ENCODE results near the gene SIL1. TPM values are rescaled to one million over a fixed set of nuclear protein-coding genes. Genes with fewer than 3 reads are reported as not detected.

Gene SIL1
- total and polyA plus RNA-seq, 2 of the 13 experiments (the other 11 are each of a cell fraction or from before 2014, with no cell fraction given), result 26.0 to 30.0 TPM

DNA sequence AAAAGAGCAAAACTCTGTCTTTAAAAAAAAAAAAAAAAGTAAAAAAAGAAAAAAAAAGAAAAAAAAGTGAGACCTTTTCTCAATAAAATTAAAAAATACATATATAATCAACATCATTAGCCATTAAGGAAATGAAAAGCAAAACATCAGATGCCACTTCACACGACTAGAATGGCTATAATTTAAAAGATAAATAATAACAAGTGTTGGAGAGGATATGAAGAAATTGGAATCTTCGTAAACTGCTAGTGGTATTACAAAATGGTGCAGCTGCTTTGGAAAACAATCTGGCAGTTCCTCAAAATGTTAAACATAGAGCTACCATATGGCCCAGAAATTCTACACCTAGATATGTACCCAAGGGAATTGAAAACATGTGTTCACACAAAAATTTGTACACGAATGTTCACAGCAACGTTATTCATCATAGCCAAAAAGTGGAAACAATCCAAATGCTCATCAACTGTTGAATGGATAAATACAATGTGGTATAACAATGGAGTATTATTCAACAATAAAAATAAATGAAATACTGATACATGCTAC lies 45.3 kb upstream of the SIL1 start:
- BruUV-seq (replicated peaks), result no TSS peak
- H3K9me3 ChIP-seq (ENCODE audit: low read length), result no peaks in the 10 kb centered on the region
- no peaks in the 10 kb centered on the region for H4K20me1 ChIP-seq (ENCODE audit: insufficient read depth, low read length)
- H3K27ac ChIP-seq (ENCODE audit: extremely low read length, insufficient read depth, low read length), result no peak overlapping the region
- no peak for ATAC-seq
- ChIA-PET POLR2A (no interaction called here), CTCF (ENCODE audit: low intra/inter-chr PET ratio, low total read pairs) (no interaction called here)
- no peaks in the 10 kb centered on the region for H3K36me3 ChIP-seq (replicated peaks in 1 of 2; ENCODE audit: control insufficient read depth in 1 of 2, insufficient read depth in 2 of 2, low read length in 2 of 2)
- in situ Hi-C loops (cut with HindIII; ENCODE audit: extremely low pct_ligation_motif_present, low pct_unique_long_range_greater_than_20kb), result no loop called here
- H3K4me3 ChIP-seq (replicated peaks in 1 of 3; ENCODE audit: insufficient read depth in 1 of 3, low read depth in 2 of 3, low read length in 3 of 3), result no peak overlapping the region
- FAIRE-seq, result no peak
- peaks cover 0 to 6% of the 10 kb centered on the region in 2 experiments; a peak in 1 of 5 replicates for H3K27me3 ChIP-seq (ENCODE audit: control insufficient read depth in 1 of 2, insufficient read depth in 2 of 2, low read length in 2 of 2)
- H3K4me1 ChIP-seq (ENCODE audit: insufficient read depth, low read length), result peaks cover 14% of the 10 kb centered on the region
- no peak for DNase-seq (ENCODE audit: low spot score)
- no peak for TF ChIP-seq ZNF235 (CRISPR knock-in tag; IDR thresholded peaks at IDR 0.05; ENCODE audit: borderline replicate concordance)
- TF ChIP-seq CHD2 (IDR thresholded peaks at IDR 0.05; ENCODE audit: low read depth, low read length), result no peak
- no peak for TF ChIP-seq SIX1 (CRISPR knock-in tag; IDR thresholded peaks at IDR 0.05; ENCODE audit: borderline replicate concordance)
- TF ChIP-seq ZNF605 (CRISPR knock-in tag; IDR thresholded peaks at IDR 0.05), result no peak
- TF ChIP-seq ARNT (IDR thresholded peaks at IDR 0.05), result no peak
- TF ChIP-seq DNMT1 (CRISPR knock-in tag; IDR thresholded peaks at IDR 0.05), result no peak
- TF ChIP-seq JUN (CRISPR knock-in tag; IDR thresholded peaks at IDR 0.05), result no peak
- TF ChIP-seq, protein P1, sequence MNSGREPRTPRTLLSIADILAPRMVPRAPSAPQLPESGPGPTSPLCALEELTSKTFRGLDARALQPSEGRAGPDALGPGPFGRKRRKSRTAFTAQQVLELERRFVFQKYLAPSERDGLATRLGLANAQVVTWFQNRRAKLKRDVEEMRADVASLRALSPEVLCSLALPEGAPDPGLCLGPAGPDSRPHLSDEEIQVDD (CRISPR knock-in tag; IDR thresholded peaks at IDR 0.05; ENCODE audit: borderline replicate concordance), result no peak
- no peak for TF ChIP-seq ZNF629 (CRISPR knock-in tag; conservative IDR thresholded peaks at IDR 0.05)
- no peak for TF ChIP-seq KLF16 (CRISPR knock-in tag; IDR thresholded peaks at IDR 0.05)
- no peak for TF ChIP-seq SIN3A (IDR thresholded peaks at IDR 0.05; ENCODE audit: borderline replicate concordance, low read depth, low read length)
- TF ChIP-seq, protein P2, sequence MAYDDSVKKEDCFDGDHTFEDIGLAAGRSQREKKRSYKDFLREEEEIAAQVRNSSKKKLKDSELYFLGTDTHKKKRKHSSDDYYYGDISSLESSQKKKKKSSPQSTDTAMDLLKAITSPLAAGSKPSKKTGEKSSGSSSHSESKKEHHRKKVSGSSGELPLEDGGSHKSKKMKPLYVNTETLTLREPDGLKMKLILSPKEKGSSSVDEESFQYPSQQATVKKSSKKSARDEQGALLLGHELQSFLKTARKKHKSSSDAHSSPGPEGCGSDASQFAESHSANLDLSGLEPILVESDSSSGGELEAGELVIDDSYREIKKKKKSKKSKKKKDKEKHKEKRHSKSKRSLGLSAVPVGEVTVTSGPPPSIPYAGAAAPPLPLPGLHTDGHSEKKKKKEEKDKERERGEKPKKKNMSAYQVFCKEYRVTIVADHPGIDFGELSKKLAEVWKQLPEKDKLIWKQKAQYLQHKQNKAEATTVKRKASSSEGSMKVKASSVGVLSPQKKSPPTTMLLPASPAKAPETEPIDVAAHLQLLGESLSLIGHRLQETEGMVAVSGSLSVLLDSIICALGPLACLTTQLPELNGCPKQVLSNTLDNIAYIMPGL (CRISPR knock-in tag; IDR thresholded peaks at IDR 0.05; ENCODE audit: borderline replicate concordance in 1 of 2, low read depth in 1 of 2), result no peak
- no peak for TF ChIP-seq FOXM1 (CRISPR knock-in tag; IDR thresholded peaks at IDR 0.05)
- TF ChIP-seq, protein P3, sequence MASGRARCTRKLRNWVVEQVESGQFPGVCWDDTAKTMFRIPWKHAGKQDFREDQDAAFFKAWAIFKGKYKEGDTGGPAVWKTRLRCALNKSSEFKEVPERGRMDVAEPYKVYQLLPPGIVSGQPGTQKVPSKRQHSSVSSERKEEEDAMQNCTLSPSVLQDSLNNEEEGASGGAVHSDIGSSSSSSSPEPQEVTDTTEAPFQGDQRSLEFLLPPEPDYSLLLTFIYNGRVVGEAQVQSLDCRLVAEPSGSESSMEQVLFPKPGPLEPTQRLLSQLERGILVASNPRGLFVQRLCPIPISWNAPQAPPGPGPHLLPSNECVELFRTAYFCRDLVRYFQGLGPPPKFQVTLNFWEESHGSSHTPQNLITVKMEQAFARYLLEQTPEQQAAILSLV (CRISPR knock-in tag; IDR thresholded peaks at IDR 0.05; ENCODE audit: borderline replicate concordance), result no peak
- no peak for TF ChIP-seq ZNF782 (CRISPR knock-in tag; IDR thresholded peaks at IDR 0.05; ENCODE audit: borderline replicate concordance)
- TF ChIP-seq ZNF772 (CRISPR knock-in tag; IDR thresholded peaks at IDR 0.05), result no peak
- no peaks in the 10 kb centered on the region for H3K79me2 ChIP-seq (ENCODE audit: insufficient read depth, low read length)
- no peak overlapping the region for H3K9ac ChIP-seq (ENCODE audit: insufficient read depth, low read depth, low read length)
- intact Hi-C loops (cut with micrococcal nuclease; ENCODE audit: unreplicated experiment), result no loop called here
- H2AFZ ChIP-seq (ENCODE audit: low read length), result no peak overlapping the region
- 54% methylated on average over 4 of the region's 4 CpGs for WGBS (ENCODE audit: low lambda C conversion rate)
- H3K4me2 ChIP-seq (ENCODE audit: low read depth, low read length), result no peak overlapping the region
